Osteoblast (primary cell): ENCODE results near the gene CWC15. TPM values are rescaled to one million over a fixed set of nuclear protein-coding genes. Genes with fewer than 3 reads are reported as not detected.

Source experiments
- DNase-seq: peaks from one replicate; pipeline ENCODE4 v3.0.0; 2011; ENCODE audit warnings: low spot score, mixed read lengths; ENCODE audit not compliant: insufficient read length; ENCODE audit errors: missing footprints
- H2AFZ ChIP-seq: 2 replicates; pipeline ENCODE4 v1.6.0; 2011; ENCODE audit warnings: mild to moderate bottlenecking, low read length
- H3K27ac ChIP-seq: 2 replicates; pipeline ENCODE4 v1.5.1; 2011; ENCODE audit warnings: mild to moderate bottlenecking, low read depth, low read length, moderate library complexity
- H3K27me3 ChIP-seq: 2 replicates; pipeline ENCODE4 v1.6.0; 2012; ENCODE audit warnings: mild to moderate bottlenecking, control low read depth, inconsistent platforms, low read length, moderate library complexity; ENCODE audit not compliant: insufficient read depth
- H3K36me3 ChIP-seq: 2 replicates; pipeline ENCODE4 v1.5.1; 2011; ENCODE audit warnings: mild to moderate bottlenecking, low read length, control low read depth, moderate library complexity; ENCODE audit not compliant: insufficient read depth
- H3K4me1 ChIP-seq: 2 replicates; pipeline ENCODE4 v1.5.1; 2011; ENCODE audit warnings: mild to moderate bottlenecking, low read length, control low read depth, moderate library complexity; ENCODE audit not compliant: insufficient read depth
- H3K4me2 ChIP-seq: 2 replicates; pipeline ENCODE4 v1.6.0; 2011; ENCODE audit warnings: mild to moderate bottlenecking, low read length; ENCODE audit not compliant: insufficient read depth
- H3K4me3 ChIP-seq: fragments of 200-600 bp; sonication (generic); 3 replicates; pipeline ENCODE4 v1.5.1; 2012; ENCODE audit warnings: mild to moderate bottlenecking, low read length, inconsistent platforms; ENCODE audit not compliant: insufficient read depth
- H3K79me2 ChIP-seq: 2 replicates; pipeline ENCODE4 v1.6.0; 2012; ENCODE audit warnings: mild to moderate bottlenecking, low read length, control low read depth, inconsistent platforms; ENCODE audit not compliant: insufficient read depth
- H3K9me3 ChIP-seq: 2 replicates; pipeline ENCODE4 v1.5.1; 2011; ENCODE audit warnings: low read depth, low read length, control low read depth
- H4K20me1 ChIP-seq: 2 replicates; pipeline ENCODE4 v1.6.0; 2012; ENCODE audit warnings: mild to moderate bottlenecking, low read length, control low read depth; ENCODE audit not compliant: insufficient read depth
- CTCF ChIP-seq: IDR thresholded peaks from 2 replicates; pipeline ENCODE4 v1.5.1; 2011; ENCODE audit warnings: mild to moderate bottlenecking, low read depth, low read length, moderate library complexity; ENCODE audit errors: extremely low read depth
- total RNA-seq: library from RNA; depleted of rRNA; stranded (reverse); fragments of >200 nt; gene quantifications from 2 replicates; pipeline ENCODE4 v1.2.3, GENCODE V29; 2012

Gene CWC15
- total RNA-seq, 1 donor: 32.9 TPM

- no peak overlapping the region for H3K4me2 ChIP-seq
- H2AFZ ChIP-seq: no peak overlapping the region
- H3K9me3 ChIP-seq: no peaks in the 10 kb centered on the region
- TF ChIP-seq CTCF: no peak
- no peak overlapping the region for H3K27ac ChIP-seq
- no peak overlapping the region for H3K4me3 ChIP-seq
- H3K4me1 ChIP-seq: peaks cover 7% of the 10 kb centered on the region
- H4K20me1 ChIP-seq: no peaks in the 10 kb centered on the region
- no peak for DNase-seq
- peaks cover 17% of the 10 kb centered on the region for H3K79me2 ChIP-seq
- H3K27me3 ChIP-seq: no peaks in the 10 kb centered on the region
- peaks cover 15% of the 10 kb centered on the region for H3K36me3 ChIP-seq
These were observed 2.2 kb upstream of the CWC15 start for GRCh38 chr11:94975599-94975998.

- Histone ChIP-seq H3K27me3 (no peaks in the 10 kb centered on the region), H3K4me3 (peak overlapping the region; percentile 91), H3K4me1 (peaks cover 7% of the 10 kb centered on the region), H3K79me2 (peaks cover 17% of the 10 kb centered on the region), H3K36me3 (peaks cover 28% of the 10 kb centered on the region), H3K9me3 (no peaks in the 10 kb centered on the region), H4K20me1 (no peaks in the 10 kb centered on the region), H3K27ac (peak overlapping the region; percentile 85), H3K4me2 (peak overlapping the region; percentile 87), H2AFZ (peak overlapping the region; percentile 98)
- no peak for DNase-seq
- TF ChIP-seq CTCF: no peak
These were observed 822 bp upstream of the CWC15 start for GRCh38 chr11:94974178-94974577.

- no peak for TF ChIP-seq CTCF
- H3K9me3 ChIP-seq: no peaks in the 10 kb centered on the region
- peak overlapping the region; percentile 91 for H3K4me3 ChIP-seq
- no peak overlapping the region for H2AFZ ChIP-seq
- peak overlapping the region; percentile 87 for H3K4me2 ChIP-seq
- no peaks in the 10 kb centered on the region for H3K27me3 ChIP-seq
- H3K27ac ChIP-seq: peak overlapping the region; percentile 85
- peaks cover 7% of the 10 kb centered on the region for H3K4me1 ChIP-seq
- DNase-seq: peak; percentile 14
- peaks cover 39% of the 10 kb centered on the region for H3K36me3 ChIP-seq
- H3K79me2 ChIP-seq: peaks cover 17% of the 10 kb centered on the region
- H4K20me1 ChIP-seq: no peaks in the 10 kb centered on the region
These were observed 657 bp downstream of the CWC15 start for GRCh38 chr11:94972700-94973098.

- peak; percentile 85 for DNase-seq
- peaks cover 78% of the 10 kb centered on the region for H3K36me3 ChIP-seq
- no peaks in the 10 kb centered on the region for H4K20me1 ChIP-seq
- no peak overlapping the region for H3K27ac ChIP-seq
- no peaks in the 10 kb centered on the region for H3K9me3 ChIP-seq
- no peak overlapping the region for H3K4me3 ChIP-seq
- H3K79me2 ChIP-seq: peaks cover 17% of the 10 kb centered on the region
- TF ChIP-seq CTCF: peak; percentile 77
- no peaks in the 10 kb centered on the region for H3K27me3 ChIP-seq
- peaks cover 7% of the 10 kb centered on the region for H3K4me1 ChIP-seq
- no peak overlapping the region for H2AFZ ChIP-seq
- H3K4me2 ChIP-seq: no peak overlapping the region
These were observed 4.9 kb downstream of the CWC15 start for GRCh38 chr11:94968334-94968958.
